PC-3 (cell line): Measurements from ENCODE around the gene VPS35L. TPM values are rescaled to one million over a fixed set of nuclear protein-coding genes. Genes with fewer than 3 reads are reported as not detected.
"Not testable (repeated sequence)": the region's sequence is repeated elsewhere in the genome, so short reads cannot be mapped to it uniquely, and the experiment has no call there.

Experiments
- ATAC-seq: fragments of 200-7000 bp; cut with Tn5 transposase; 2 replicates; pipeline ENCODE4 v1.9.1; 2020; ENCODE audit warnings: mild to moderate bottlenecking, moderate library complexity
- BruUV-seq: library from RNA; stranded (reverse); fragments of 400-500 nt; replicated peaks from 2 replicates; lab custom pipeline; 2021; lab: Mats Ljungman, UMichigan
- CTCF ChIA-PET: fragments of 300-600 bp; sonication (Branson Sonifier 250); formaldehyde crosslinking; loops from one replicate; lab custom pipeline; 2022; ENCODE audit warnings: antibody characterized with exemption; lab: Charles Lee
- POLR2A ChIA-PET: fragments of 300-600 bp; sonication (Branson Sonifier 250); formaldehyde crosslinking; loops from one replicate; lab custom pipeline; 2022; ENCODE audit warnings: antibody characterized with exemption; ENCODE audit not compliant: unreplicated experiment; lab: Charles Lee
- DNase-seq: peaks from one replicate; pipeline ENCODE4 v3.0.0-alpha.2; 2015
- H2AFZ ChIP-seq: fragments of 300-600 bp; sonication (generic); 2 replicates; pipeline ENCODE4 v1.6.0; 2016; ENCODE audit warnings: antibody characterized with exemption, low read length
- H3F3A ChIP-seq: fragments of 300-600 bp; sonication (generic); one replicate; pipeline ENCODE4 v1.6.0; 2017; ENCODE audit warnings: antibody characterized with exemption, low read length, control low read depth, mild to moderate bottlenecking; ENCODE audit not compliant: unreplicated experiment
- H3K27ac ChIP-seq: fragments of 300-600 bp; sonication (generic); 2 replicates; pipeline ENCODE4 v1.5.1; 2016; ENCODE audit warnings: mild to moderate bottlenecking, low read length
- H3K27me3 ChIP-seq: fragments of 300-600 bp; sonication (generic); 2 replicates; pipeline ENCODE4 v1.6.1; 2016; ENCODE audit warnings: low read length, mixed read lengths
- H3K36me3 ChIP-seq: fragments of 300-600 bp; sonication (generic); 2 replicates; pipeline ENCODE4 v1.6.1; 2016; ENCODE audit warnings: low read depth, mixed run types, low read length, mixed read lengths
- H3K4me1 ChIP-seq: fragments of 300-600 bp; sonication (generic); 2 replicates; pipeline ENCODE4 v1.5.1; 2016; ENCODE audit warnings: low read length; ENCODE audit not compliant: insufficient read depth
- H3K4me2 ChIP-seq: fragments of 300-600 bp; sonication (generic); 2 replicates; pipeline ENCODE4 v1.6.0; 2016; ENCODE audit warnings: low read length
- H3K4me3 ChIP-seq: fragments of 300-600 bp; sonication (generic); 2 replicates; pipeline ENCODE4 v1.5.1; 2016; ENCODE audit warnings: mild to moderate bottlenecking, low read length, mixed read lengths
- H3K79me2 ChIP-seq: fragments of 300-600 bp; sonication (generic); 2 replicates; pipeline ENCODE4 v1.6.1; 2017; ENCODE audit warnings: low read length, mixed read lengths
- H3K9ac ChIP-seq: fragments of 300-600 bp; sonication (generic); 2 replicates; pipeline ENCODE4 v1.6.0; 2016; ENCODE audit warnings: mild to moderate bottlenecking, low read length
- H3K9me2 ChIP-seq: fragments of 300-600 bp; sonication (generic); replicated peaks from 2 replicates; pipeline ENCODE4 v1.6.1; 2016; ENCODE audit warnings: mixed run types, low read length, mixed read lengths
- H3K9me3 ChIP-seq: fragments of 300-600 bp; sonication (generic); 2 replicates; pipeline ENCODE4 v1.6.1; 2016; ENCODE audit warnings: low read length, mixed read lengths
- H4K20me1 ChIP-seq: fragments of 300-600 bp; sonication (generic); 2 replicates; pipeline ENCODE4 v1.6.1; 2016; ENCODE audit warnings: low read length, mixed read lengths
- CTCF ChIP-seq: fragments of 300-600 bp; sonication (generic); conservative IDR thresholded peaks from 2 replicates; pipeline ENCODE4 v1.5.1; 2017; ENCODE audit warnings: antibody characterized with exemption, low read depth, mild to moderate bottlenecking, low read length
- EZH2 ChIP-seq: fragments of 300-600 bp; sonication (generic); IDR thresholded peaks from one replicate; pipeline ENCODE4 v1.6.1; 2017; ENCODE audit warnings: antibody characterized with exemption, mild to moderate bottlenecking, low read length; ENCODE audit not compliant: unreplicated experiment
- EZH2phosphoT487 ChIP-seq: fragments of 300-600 bp; sonication (generic); IDR thresholded peaks from 2 replicates; pipeline ENCODE4 v1.6.1; 2018; ENCODE audit warnings: mild to moderate bottlenecking, antibody characterized with exemption, low read length, borderline replicate concordance
- intact Hi-C: fragments of 100-400 bp; cut with micrococcal nuclease; formaldehyde crosslinking; loops from 2 replicates; pipeline ENCODE4 v1.9.0; 2023
- total RNA-seq: library from RNA; depleted of rRNA; stranded (reverse); fragments of >200 nt; gene quantifications from 2 replicates; pipeline ENCODE4 v1.2.3, GENCODE V29; 2014

Gene VPS35L
- total RNA-seq, 1 experiment from 2014 or later = 2.9 TPM

- POLR2A ChIA-PET = no interaction called here
- no peak overlapping the region for H3K27ac ChIP-seq
Observed at GRCh38 chr16:19542138-19542821, 13.2 kb upstream of the VPS35L start.

GRCh38 chr16:19543278-19543996, 12.1 kb upstream of the VPS35L start:
- H3K27me3 ChIP-seq, intact Hi-C loops, H4K20me1 ChIP-seq, H3K4me1 ChIP-seq, H3K9me2 ChIP-seq, H2AFZ ChIP-seq, ATAC-seq, H3K27ac ChIP-seq, H3K9ac ChIP-seq, BruUV-seq, H3K79me2 ChIP-seq, CTCF ChIA-PET, H3K4me3 ChIP-seq, DNase-seq, H3K9me3 ChIP-seq, H3K4me2 ChIP-seq, POLR2A ChIA-PET, H3F3A ChIP-seq: not testable (repeated sequence)
- H3K36me3 ChIP-seq = peaks cover 23% of the 10 kb centered on the region

More at GRCh38 chr16:19542138-19542821, 13.2 kb upstream of the VPS35L start:
- no peak for TF ChIP-seq EZH2phosphoT487
- TF ChIP-seq EZH2 = no peak
- no peak for TF ChIP-seq CTCF
- H3K9me3 ChIP-seq = no peaks in the 10 kb centered on the region
- no peak overlapping the region for H3K4me2 ChIP-seq
- no peaks in the 10 kb centered on the region for H3K27me3 ChIP-seq
- no peaks in the 10 kb centered on the region for H3F3A ChIP-seq
- H3K36me3 ChIP-seq = peaks cover 23% of the 10 kb centered on the region
- intact Hi-C loops = no loop called here
- H4K20me1 ChIP-seq = no peaks in the 10 kb centered on the region
- H3K9ac ChIP-seq = no peak overlapping the region
- DNase-seq (no peak), ATAC-seq (no peak)
- no TSS peak for BruUV-seq
- no peak overlapping the region for H3K4me3 ChIP-seq
- CTCF ChIA-PET = no interaction called here
- H3K79me2 ChIP-seq = no peaks in the 10 kb centered on the region
- no peak overlapping the region for H2AFZ ChIP-seq
- H3K9me2 ChIP-seq = no peaks in the 10 kb centered on the region
- H3K4me1 ChIP-seq = no peaks in the 10 kb centered on the region

- intact Hi-C loops = no loop called here
- Histone ChIP-seq H2AFZ (no peak overlapping the region), H3F3A (no peaks in the 10 kb centered on the region), H3K9me3 (no peaks in the 10 kb centered on the region), H3K9me2 (no peaks in the 10 kb centered on the region), H3K79me2 (no peaks in the 10 kb centered on the region), H3K36me3 (peaks cover 16% of the 10 kb centered on the region), H3K27me3 (no peaks in the 10 kb centered on the region), H3K27ac (no peak overlapping the region), H3K9ac (no peak overlapping the region), H3K4me1 (no peaks in the 10 kb centered on the region), H3K4me3 (no peak overlapping the region), H4K20me1 (no peaks in the 10 kb centered on the region), H3K4me2 (no peak overlapping the region)
- no peak for ATAC-seq
- ChIA-PET POLR2A (no interaction called here), CTCF (no interaction called here)
- DNase-seq = no peak
- no peak for TF ChIP-seq EZH2phosphoT487
- no TSS peak for BruUV-seq
Observed at GRCh38 chr16:19548144-19548543, 7.4 kb upstream of the VPS35L start.
